Naive thymus-derived CD4-positive, alpha-beta T cell (primary cell): ENCODE data around the gene HYLS1. TPM values are rescaled to one million over a fixed set of nuclear protein-coding genes. Genes with fewer than 3 reads are reported as not detected.

Experiments used
- ATAC-seq: fragments of 150-1000 bp; cut with Tn5 transposase; 2 replicates; pipeline ENCODE4 v1.10.0; 2021; ENCODE audit warnings: mild to moderate bottlenecking, moderate library complexity
- CTCF ChIA-PET: fragments of 350-600 bp; sonication (Branson Sonifier 250); formaldehyde crosslinking; loops from one replicate; lab custom pipeline; 2021; ENCODE audit warnings: antibody characterized with exemption; lab: Charles Lee
- POLR2A ChIA-PET: fragments of 350-600 bp; sonication (Branson Sonifier 250); formaldehyde crosslinking; loops from one replicate; lab custom pipeline; 2021; ENCODE audit warnings: antibody characterized with exemption, inconsistent platforms; lab: Charles Lee
- DNase-seq, 9 donors: peaks; one replicate each; pipeline versions ENCODE4 v3.0.0 to v3.0.0-alpha.2; 2020 to 2022; ENCODE audit warnings: mixed read lengths in 1 of 9
- H3K27ac ChIP-seq: one replicate; pipeline ENCODE4 v1.7.0; 2013; ENCODE audit warnings: mild to moderate bottlenecking, low read depth, low read length, moderate library complexity
- H3K27me3 ChIP-seq, 2 donors: one replicate each; pipeline ENCODE4 v1.7.0; 2013; ENCODE audit warnings: low read length in 2 of 2, mild to moderate bottlenecking in 2 of 2, moderate library complexity in 2 of 2; ENCODE audit not compliant: control insufficient read depth in 2 of 2, insufficient read depth in 2 of 2
- H3K36me3 ChIP-seq, 3 experiments: 1 replicate in 2 of 3; 2 replicates in 1 of 3; pipeline ENCODE4 v1.7.0; 2013; ENCODE audit warnings: low read length in 3 of 3, mild to moderate bottlenecking in 3 of 3, moderate library complexity in 1 of 3; ENCODE audit not compliant: insufficient read depth in 3 of 3, control insufficient read depth in 2 of 3
- H3K4me1 ChIP-seq, 2 donors: one replicate each; pipeline ENCODE4 v1.7.0; 2013; ENCODE audit warnings: low read length in 2 of 2, mild to moderate bottlenecking in 2 of 2, moderate library complexity in 1 of 2; ENCODE audit not compliant: control insufficient read depth in 2 of 2, insufficient read depth in 2 of 2
- H3K4me3 ChIP-seq: 2 replicates; pipeline ENCODE4 v1.7.0; 2013; ENCODE audit warnings: mild to moderate bottlenecking, low read length
- H3K9me3 ChIP-seq, 3 experiments: 1 replicate in 2 of 3; 2 replicates in 1 of 3; pipeline ENCODE4 v1.7.0; 2013; ENCODE audit warnings: low read length in 3 of 3; ENCODE audit not compliant: control insufficient read depth in 2 of 3
- H3K27ac Mint-ChIP-seq, 9 donors: one replicate each; pipeline ENCODE4 v1.8.0; 2020 to 2022; ENCODE audit warnings: mixed read lengths in 9 of 9, mild to moderate bottlenecking in 8 of 9, moderate library complexity in 5 of 9, inconsistent platforms in 2 of 9
- H3K27me3 Mint-ChIP-seq, 5 donors: one replicate each; pipeline ENCODE4 v1.8.0; 2021 to 2022; ENCODE audit warnings: mixed read lengths in 5 of 5, mild to moderate bottlenecking in 1 of 5
- H3K36me3 Mint-ChIP-seq, 5 donors: one replicate each; pipeline ENCODE4 v1.8.0; 2020 to 2022; ENCODE audit warnings: mixed read lengths in 5 of 5, mild to moderate bottlenecking in 3 of 5, inconsistent platforms in 1 of 5
- H3K4me1 Mint-ChIP-seq, 7 donors: one replicate each; pipeline ENCODE4 v1.8.0; 2020 to 2022; ENCODE audit warnings: mixed read lengths in 7 of 7, mild to moderate bottlenecking in 3 of 7, inconsistent platforms in 1 of 7
- H3K4me3 Mint-ChIP-seq, 10 donors: one replicate each; pipeline ENCODE4 v1.8.0; 2020 to 2022; ENCODE audit warnings: mild to moderate bottlenecking in 10 of 10, mixed read lengths in 10 of 10, moderate library complexity in 6 of 10, inconsistent platforms in 2 of 10
- H3K9me3 Mint-ChIP-seq, 11 donors: one replicate each; pipeline ENCODE4 v1.8.0; 2020 to 2022; ENCODE audit warnings: mixed read lengths in 11 of 11, mild to moderate bottlenecking in 4 of 11, inconsistent platforms in 1 of 11, moderate library complexity in 1 of 11
- intact Hi-C, 2 donors: fragments of 100-400 bp; cut with micrococcal nuclease; formaldehyde crosslinking; loops; one replicate each; pipeline ENCODE4 v1.15.1; 2023
- polyA plus RNA-seq, 2 donors: library from polyadenylated mRNA; unstranded; fragments of 300-500 nt; fragmentation: Illumina TruSeq; gene quantifications; one replicate each; pipeline ENCODE4 v1.2.3, GENCODE V29; 2021
- total RNA-seq, 6 experiments: library from RNA in 5 of 6; stranded (reverse) in 5 of 6; gene quantifications; 1 replicate in 5 of 6; 2 replicates in 1 of 6; pipeline ENCODE4 v1.2.3 and lab custom pipeline; 2021 to 2026

Gene HYLS1
- total and polyA plus RNA-seq, 7 experiments from 2014 or later, result 2.7 to 13.1 (median 8.0) TPM

- H3K4me3 Mint-ChIP-seq, result no peak overlapping the region
Measured at GRCh38 chr11:125930076-125930450, 42.6 kb downstream of the HYLS1 start.

GRCh38 chr11:125931116-125931515, 43.6 kb downstream of the HYLS1 start:
- Mint-ChIP-seq H3K4me1 (no peaks in the 10 kb centered on the region), H3K9me3 (no peaks in the 10 kb centered on the region), H3K36me3 (no peaks in the 10 kb centered on the region), H3K27me3 (peaks cover 7 to 30% (median 15%) of the 10 kb centered on the region in 5 donors), H3K4me3 (no peak overlapping the region), H3K27ac (no peak overlapping the region)
- ATAC-seq (no peak), DNase-seq (no peak)
- intact Hi-C loops, result no loop called here
- Histone ChIP-seq H3K9me3 (no peaks in the 10 kb centered on the region), H3K36me3 (no peaks in the 10 kb centered on the region), H3K4me3 (no peak overlapping the region), H3K4me1 (no peaks in the 10 kb centered on the region), H3K27ac (no peak overlapping the region), H3K27me3 (no peaks in the 10 kb centered on the region)
- CTCF ChIA-PET, result interaction anchor here (0.8 kb wide), 1 partner anchor 266 kb away, joined by 3 read pairs; no protein-coding TSS in a partner anchor
- POLR2A ChIA-PET, result no interaction called here

More at GRCh38 chr11:125930076-125930450, 42.6 kb downstream of the HYLS1 start:
- CTCF ChIA-PET, result no interaction called here
- Mint-ChIP-seq H3K4me1 (no peaks in the 10 kb centered on the region), H3K36me3 (no peaks in the 10 kb centered on the region), H3K27ac (no peak overlapping the region), H3K9me3 (no peaks in the 10 kb centered on the region), H3K27me3 (peaks cover 7 to 30% (median 15%) of the 10 kb centered on the region in 5 donors)
- Histone ChIP-seq H3K9me3 (no peaks in the 10 kb centered on the region), H3K36me3 (no peaks in the 10 kb centered on the region), H3K27me3 (no peaks in the 10 kb centered on the region), H3K4me3 (no peak overlapping the region), H3K27ac (no peak overlapping the region), H3K4me1 (no peaks in the 10 kb centered on the region)
- DNase-seq, result no peak
- intact Hi-C loops, result no loop called here
- no peak for ATAC-seq
- POLR2A ChIA-PET, result no interaction called here

GRCh38 chr11:125931668-125932067, 44.2 kb downstream of the HYLS1 start:
- H3K9me3 Mint-ChIP-seq, result no peaks in the 10 kb centered on the region
- H3K27ac ChIP-seq, result no peak overlapping the region
- ChIA-PET POLR2A (no interaction called here), CTCF (interaction anchor here (0.8 to 1.4 kb wide), 2 partner anchors 10 to 266 kb away, joined by 3 to 6 read pairs; no protein-coding TSS in a partner anchor)
- no peak overlapping the region for H3K27ac Mint-ChIP-seq
- DNase-seq (no peak), ATAC-seq (no peak)
- no peak overlapping the region for H3K4me3 Mint-ChIP-seq
- H3K27me3 Mint-ChIP-seq, result peaks cover 6 to 30% (median 13%) of the 10 kb centered on the region in 5 donors
- H3K4me3 ChIP-seq, result no peak overlapping the region
- no peaks in the 10 kb centered on the region for H3K9me3 ChIP-seq
- no peaks in the 10 kb centered on the region for H3K4me1 Mint-ChIP-seq
- no peaks in the 10 kb centered on the region for H3K27me3 ChIP-seq
- H3K36me3 ChIP-seq, result no peaks in the 10 kb centered on the region
- no peaks in the 10 kb centered on the region for H3K4me1 ChIP-seq
- no peaks in the 10 kb centered on the region for H3K36me3 Mint-ChIP-seq
- intact Hi-C loops, result no loop called here

GRCh38 chr11:125932301-125932700, 44.8 kb downstream of the HYLS1 start:
- POLR2A ChIA-PET, result no interaction called here
- Mint-ChIP-seq H3K4me1 (no peaks in the 10 kb centered on the region), H3K36me3 (no peaks in the 10 kb centered on the region), H3K4me3 (no peak overlapping the region), H3K9me3 (no peaks in the 10 kb centered on the region), H3K27ac (no peak overlapping the region), H3K27me3 (peaks cover under 1 to 24% (median 10%) of the 10 kb centered on the region in 5 donors)
- H3K27ac ChIP-seq, result no peak overlapping the region
- no peaks in the 10 kb centered on the region for H3K9me3 ChIP-seq
- ATAC-seq (no peak), DNase-seq (no peak)
- intact Hi-C loops, result no loop called here
- no peaks in the 10 kb centered on the region for H3K4me1 ChIP-seq
- CTCF ChIA-PET, result interaction anchor here (1.4 kb wide), 1 partner anchor 9 kb away, joined by 6 read pairs; no protein-coding TSS in a partner anchor
- H3K27me3 ChIP-seq, result no peaks in the 10 kb centered on the region
- no peak overlapping the region for H3K4me3 ChIP-seq
- no peaks in the 10 kb centered on the region for H3K36me3 ChIP-seq

GRCh38 chr11:125933030-125933813, 45.8 kb downstream of the HYLS1 start:
- no peak for ATAC-seq
- CTCF ChIA-PET, result interaction anchor here (0.6 to 1.4 kb wide), 2 partner anchors 8 to 1290 kb away, joined by 3 to 6 read pairs; no protein-coding TSS in a partner anchor

GRCh38 chr11:125934473-125934872, 47.0 kb downstream of the HYLS1 start:
- no peaks in the 10 kb centered on the region for H3K36me3 Mint-ChIP-seq
- Histone ChIP-seq H3K27ac (no peak overlapping the region), H3K36me3 (no peaks in the 10 kb centered on the region), H3K27me3 (no peaks in the 10 kb centered on the region), H3K4me1 (no peaks in the 10 kb centered on the region), H3K9me3 (no peaks in the 10 kb centered on the region), H3K4me3 (no peak overlapping the region)
- H3K9me3 Mint-ChIP-seq, result peaks cover 0 to 3% (median 0%) of the 10 kb centered on the region in 11 donors
- no peak overlapping the region for H3K4me3 Mint-ChIP-seq
- CTCF ChIA-PET, result no interaction called here
- ATAC-seq (no peak), DNase-seq (no peak)
- intact Hi-C loops, result no loop called here
- peaks cover 0 to 13% (median 8%) of the 10 kb centered on the region in 7 donors for H3K4me1 Mint-ChIP-seq
- POLR2A ChIA-PET, result no interaction called here
- H3K27ac Mint-ChIP-seq, result no peak overlapping the region
- H3K27me3 Mint-ChIP-seq, result peaks cover 0 to 16% (median 5%) of the 10 kb centered on the region in 5 donors

More at GRCh38 chr11:125933030-125933813, 45.8 kb downstream of the HYLS1 start:
- Histone ChIP-seq H3K4me1 (no peaks in the 10 kb centered on the region), H3K27ac (no peak overlapping the region), H3K9me3 (no peaks in the 10 kb centered on the region), H3K4me3 (no peak overlapping the region), H3K36me3 (no peaks in the 10 kb centered on the region), H3K27me3 (no peaks in the 10 kb centered on the region)
- Mint-ChIP-seq H3K4me1 (peaks cover 0 to 5% (median under 1%) of the 10 kb centered on the region in 7 donors), H3K4me3 (no peak overlapping the region), H3K36me3 (no peaks in the 10 kb centered on the region), H3K27me3 (peaks cover 0 to 20% (median 10%) of the 10 kb centered on the region in 5 donors), H3K9me3 (no peaks in the 10 kb centered on the region), H3K27ac (no peak overlapping the region)
- intact Hi-C loops, result no loop called here
- no peak for DNase-seq
- POLR2A ChIA-PET, result no interaction called here
